Endodermal cell (in vitro differentiated cells): ENCODE results near the gene RDH8. TPM values are rescaled to one million over a fixed set of nuclear protein-coding genes. Genes with fewer than 3 reads are reported as not detected.

ENCODE experiments used
- DNase-seq: peaks from one replicate; pipeline ENCODE4 v3.0.0-alpha.2; 2017
- H3K27ac ChIP-seq: 2 replicates; pipeline ENCODE4 v1.5.1; 2013; ENCODE audit warnings: mild to moderate bottlenecking, low read depth, low read length, moderate library complexity
- H3K27me3 ChIP-seq: 2 replicates; pipeline ENCODE4 v1.6.1; 2013; ENCODE audit warnings: mild to moderate bottlenecking, low read length, moderate library complexity; ENCODE audit not compliant: insufficient read depth, control insufficient read depth, poor library complexity, severe bottlenecking
- H3K36me3 ChIP-seq: 2 replicates; pipeline ENCODE4 v1.7.0; 2013; ENCODE audit warnings: mild to moderate bottlenecking, low read length, moderate library complexity; ENCODE audit not compliant: control insufficient read depth, insufficient read depth
- H3K4me1 ChIP-seq: one replicate; pipeline ENCODE4 v1.7.0; 2013; ENCODE audit warnings: low read length; ENCODE audit not compliant: control insufficient read depth, insufficient read depth
- H3K4me3 ChIP-seq: 2 replicates; pipeline ENCODE4 v1.5.1; 2013; ENCODE audit warnings: mild to moderate bottlenecking, low read length, moderate library complexity
- H3K9ac ChIP-seq: 2 replicates; pipeline ENCODE4 v1.6.1; 2013; ENCODE audit warnings: mild to moderate bottlenecking, low read length, moderate library complexity; ENCODE audit not compliant: poor library complexity, severe bottlenecking; ENCODE audit errors: extremely low read depth
- H3K9me3 ChIP-seq: 2 replicates; pipeline ENCODE4 v1.6.1; 2013; ENCODE audit warnings: mild to moderate bottlenecking, low read length, moderate library complexity; ENCODE audit not compliant: control insufficient read depth
- H3K27ac Mint-ChIP-seq: 2 replicates; pipeline ENCODE4 v1.8.0; 2020; ENCODE audit warnings: mixed read lengths
- H3K27me3 Mint-ChIP-seq: 2 replicates; pipeline ENCODE4 v1.8.0; 2021; ENCODE audit warnings: mild to moderate bottlenecking, mixed read lengths; ENCODE audit not compliant: insufficient read depth
- H3K36me3 Mint-ChIP-seq: 2 replicates; pipeline ENCODE4 v1.8.0; 2020; ENCODE audit warnings: low read depth, mixed read lengths
- H3K4me1 Mint-ChIP-seq: 2 replicates; pipeline ENCODE4 v1.8.0; 2020; ENCODE audit warnings: mixed read lengths
- H3K4me3 Mint-ChIP-seq: 2 replicates; pipeline ENCODE4 v1.8.0; 2020; ENCODE audit warnings: mild to moderate bottlenecking, moderate library complexity, mixed read lengths
- H3K9me3 Mint-ChIP-seq: 2 replicates; pipeline ENCODE4 v1.8.0; 2020; ENCODE audit warnings: mild to moderate bottlenecking, mixed read lengths
- CTCF ChIP-seq: fragments of 200-600 bp; sonication (generic); conservative IDR thresholded peaks from 2 replicates; pipeline ENCODE4 v1.5.0; 2021; ENCODE audit warnings: antibody characterized with exemption, mild to moderate bottlenecking
- WGBS, 2 experiments: methylation state at CpG; one replicate each; pipeline versions ENCODE4 v1.1.5 to v1.1.7; 2013; ENCODE audit warnings: missing lambda C conversion rate in 2 of 2, mixed read lengths in 1 of 2; ENCODE audit not compliant: insufficient coverage in 1 of 2, insufficient read length in 1 of 2; 5-methylcytosine and 5-hydroxymethylcytosine counted together
- total RNA-seq, 2 donors: library from RNA; stranded (reverse); fragmentation: NEBNext Ultra II Directional in 1 of 2; extraction: Animal tissue kit (Norgen Biotek cat#: 25700) in 1 of 2; gene quantifications; 2 replicates in 1 of 2; 3 replicates in 1 of 2; pipeline ENCODE4 v1.2.1, GENCODE V29; 2021

Gene RDH8
- total RNA-seq, 2 donors from 2014 or later, result not detected

- H3K27me3 Mint-ChIP-seq, result peaks cover 56% of the 10 kb centered on the region
- no peaks in the 10 kb centered on the region for H3K9me3 ChIP-seq
- TF ChIP-seq CTCF, result no peak
- peaks cover 31% of the 10 kb centered on the region for H3K27me3 ChIP-seq
- H3K4me3 Mint-ChIP-seq, result no peak overlapping the region
- no peak overlapping the region for H3K4me3 ChIP-seq
- no peaks in the 10 kb centered on the region for H3K4me1 ChIP-seq
- H3K9ac ChIP-seq, result no peak overlapping the region
- H3K4me1 Mint-ChIP-seq, result peaks cover 2% of the 10 kb centered on the region
- 74% methylated on average over 4 of the region's 4 CpGs; no CpG with 5 or more reads in 1 of the 2 experiments for WGBS, 2 experiments
- H3K27ac ChIP-seq, result no peak overlapping the region
- H3K36me3 ChIP-seq, result no peaks in the 10 kb centered on the region
- H3K9me3 Mint-ChIP-seq, result no peaks in the 10 kb centered on the region
- no peaks in the 10 kb centered on the region for H3K36me3 Mint-ChIP-seq
- no peak overlapping the region for H3K27ac Mint-ChIP-seq
- DNase-seq, result no peak
These were observed 46.0 kb upstream of the RDH8 start for GRCh38 chr19:9967326-9967725.

- H3K27ac ChIP-seq, result no peak overlapping the region
- H3K9me3 ChIP-seq, result no peaks in the 10 kb centered on the region
- H3K4me1 ChIP-seq, result no peaks in the 10 kb centered on the region
- H3K4me3 ChIP-seq, result no peak overlapping the region
- Mint-ChIP-seq H3K9me3 (no peaks in the 10 kb centered on the region), H3K4me3 (no peak overlapping the region), H3K27ac (no peak overlapping the region), H3K36me3 (no peaks in the 10 kb centered on the region), H3K4me1 (peaks cover 2% of the 10 kb centered on the region), H3K27me3 (peaks cover 49% of the 10 kb centered on the region)
- H3K27me3 ChIP-seq, result peaks cover 31% of the 10 kb centered on the region
- DNase-seq, result no peak
- no peak for TF ChIP-seq CTCF
- H3K9ac ChIP-seq, result no peak overlapping the region
- 88 to 100% methylated on average over 2 to 8 of the region's 8 CpGs for WGBS, 2 experiments
- H3K36me3 ChIP-seq, result no peaks in the 10 kb centered on the region
These were observed 44.2 kb upstream of the RDH8 start for GRCh38 chr19:9968820-9969687.

GRCh38 chr19:9969688-9969975 is 43.7 kb upstream of the RDH8 start:
- Histone ChIP-seq H3K36me3 (no peaks in the 10 kb centered on the region), H3K4me3 (no peak overlapping the region), H3K9me3 (no peaks in the 10 kb centered on the region), H3K27me3 (peaks cover 31% of the 10 kb centered on the region), H3K27ac (no peak overlapping the region), H3K9ac (no peak overlapping the region), H3K4me1 (no peaks in the 10 kb centered on the region)
- no peak for DNase-seq
- H3K4me3 Mint-ChIP-seq, result no peak overlapping the region
- no peak for TF ChIP-seq CTCF
- no peaks in the 10 kb centered on the region for H3K9me3 Mint-ChIP-seq
- no peaks in the 10 kb centered on the region for H3K36me3 Mint-ChIP-seq
- H3K4me1 Mint-ChIP-seq, result peaks cover 2% of the 10 kb centered on the region
- WGBS, 2 experiments, result 97% methylated on average over 1 of the region's 2 CpGs; no CpG with 5 or more reads in 1 of the 2 experiments
- H3K27me3 Mint-ChIP-seq, result peaks cover 49% of the 10 kb centered on the region
- no peak overlapping the region for H3K27ac Mint-ChIP-seq
